ENCODE results near the gene CRLF3. TPM values are rescaled to one million over a fixed set of nuclear protein-coding genes. Genes with fewer than 3 reads are reported as not detected.

CRLF3 gene
- total RNA-seq, 1 donor from 2014 or later, result 9.0 TPM

Other genes starting within 250 kb of the CRLF3 start
- 5.8 and 14.3 TPM in 2 replicates for gene ATAD5, start 7.3 kb upstream of the CRLF3 start, total RNA-seq (ENCODE audit: low replicate concordance)
- 17.8 and 19.4 TPM in 2 replicates for gene TEFM, start 81.5 kb upstream of the CRLF3 start, total RNA-seq (ENCODE audit: low replicate concordance)
- 1.4 and 2.6 TPM in 2 replicates for gene ADAP2, start 97.3 kb upstream of the CRLF3 start, total RNA-seq (ENCODE audit: low replicate concordance)
- gene RNF135, start 146.3 kb upstream of the CRLF3 start, total RNA-seq (ENCODE audit: low replicate concordance), result 8.8 and 10.8 TPM in 2 replicates

All from type B pancreatic cell (in vitro differentiated cells).